Hindlimb muscle (tissue), 1 donor: ENCODE results near the gene MYL11. TPM values are rescaled to one million over a fixed set of nuclear protein-coding genes. Genes with fewer than 3 reads are reported as not detected.
"Not testable (repeated sequence)": the region's sequence is repeated elsewhere in the genome, so short reads cannot be mapped to it uniquely, and the experiment has no call there.

Experiments
- DNase-seq: peaks from one replicate; pipeline ENCODE4 v3.0.0-alpha.2; 2013
- polyA plus RNA-seq: library from polyadenylated mRNA; unstranded; fragments of 120-200 nt; gene quantifications from one replicate; pipeline ENCODE4 v1.2.1, GENCODE V29; 2013; ENCODE audit not compliant: insufficient read length

Gene MYL11
- polyA plus RNA-seq, 1 donor = 9,565 TPM

- DNase-seq = no peak
These were observed 3.3 kb upstream of the MYL11 start for GRCh38 chr16:30371248-30371816.

- DNase-seq = no peak
These were observed 2.4 kb upstream of the MYL11 start for GRCh38 chr16:30372038-30372712.

- no peak for DNase-seq
These were observed 1.9 kb upstream of the MYL11 start for GRCh38 chr16:30372725-30373124.

GRCh38 chr16:30375864-30376263, 1.3 kb downstream of the MYL11 start:
- DNase-seq = no peak

- DNase-seq = no peak
These were observed 1.9 kb downstream of the MYL11 start for GRCh38 chr16:30376461-30376902.

GRCh38 chr16:30377050-30377811, 2.6 kb downstream of the MYL11 start:
- DNase-seq = no peak

- DNase-seq = peak; percentile 91
These were observed 3.2 kb downstream of the MYL11 start for GRCh38 chr16:30377812-30378235.

GRCh38 chr16:30378236-30379157, 3.9 kb downstream of the MYL11 start:
- DNase-seq = peak; percentile 99

- no peak for DNase-seq
These were observed 4.7 kb downstream of the MYL11 start for GRCh38 chr16:30379158-30379783.

GRCh38 chr16:30380072-30380802, 5.6 kb downstream of the MYL11 start:
- no peak for DNase-seq

GRCh38 chr16:30380803-30381208, 6.2 kb downstream of the MYL11 start:
- DNase-seq = no peak

GRCh38 chr16:30381291-30382041, 6.9 kb downstream of the MYL11 start:
- DNase-seq = no peak

GRCh38 chr16:30382111-30382881, 7.7 kb downstream of the MYL11 start, which contains the start of gene SEPTIN1:
Gene SEPTIN1 (minus strand): TSS chr16:30382561. CDS start chr16:30382542, 19 bp downstream.
- DNase-seq = no peak

- peak; percentile 75 for DNase-seq
These were observed 8.9 kb downstream of the MYL11 start for GRCh38 chr16:30383521-30383920.

GRCh38 chr16:30394592-30395154, 20.1 kb downstream of the MYL11 start:
- DNase-seq = peak; percentile 38

- DNase-seq = peak; percentile 93
These were observed 20.8 kb downstream of the MYL11 start, which contains the start of gene ZNF48 for GRCh38 chr16:30395155-30395991. Gene ZNF48 (plus strand): TSS chr16:30395420. CDS start chr16:30395795, 375 bp downstream.

GRCh38 chr16:30395992-30396585, 21.5 kb downstream of the MYL11 start:
- DNase-seq = no peak

GRCh38 chr16:30396627-30397026, 22.0 kb downstream of the MYL11 start:
- DNase-seq = not testable (repeated sequence)
